ENCODE data around the gene ZFYVE1. TPM values are rescaled to one million over a fixed set of nuclear protein-coding genes. Genes with fewer than 3 reads are reported as not detected.

Gene ZFYVE1
- total and polyA plus RNA-seq, 2 of the 13 experiments (the other 11 are each of a cell fraction or from before 2014, with no cell fraction given): 2.6 to 5.3 TPM

DNA sequence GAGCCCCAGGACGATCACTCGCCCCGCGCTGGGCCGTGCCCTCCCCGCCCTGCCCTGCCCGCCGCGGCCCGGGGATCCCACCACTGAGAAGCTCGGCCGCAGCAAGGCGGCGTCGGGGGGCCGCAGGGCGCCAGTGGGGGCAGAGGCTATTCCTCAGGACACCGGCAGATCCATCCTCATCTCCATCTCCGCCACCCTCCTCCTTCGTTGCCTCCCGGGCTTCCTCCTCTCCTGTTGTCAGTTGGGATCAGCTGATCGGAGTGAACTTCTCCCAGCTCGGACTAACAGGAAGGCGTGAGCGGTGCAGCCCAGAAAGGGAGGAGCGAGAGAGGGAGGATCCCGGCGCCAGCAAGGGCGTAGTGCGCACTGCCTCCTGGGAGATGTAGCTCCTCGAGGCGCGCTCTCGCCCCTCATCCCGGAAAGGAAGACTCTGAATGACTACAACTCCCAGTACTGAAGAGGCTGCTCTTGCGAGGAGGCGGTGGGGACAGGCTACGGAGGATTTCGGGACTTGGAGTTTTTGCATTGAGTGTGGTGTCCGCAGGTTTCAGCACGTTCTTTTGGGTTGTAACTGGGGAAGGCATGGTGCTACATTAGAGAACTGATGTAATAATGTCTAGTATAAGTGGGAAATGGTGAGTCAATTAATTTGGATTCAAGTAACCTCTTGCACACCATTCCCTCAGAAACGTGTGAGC lies at the start of gene ZFYVE1 (continued):
- TF ChIP-seq, protein P1, sequence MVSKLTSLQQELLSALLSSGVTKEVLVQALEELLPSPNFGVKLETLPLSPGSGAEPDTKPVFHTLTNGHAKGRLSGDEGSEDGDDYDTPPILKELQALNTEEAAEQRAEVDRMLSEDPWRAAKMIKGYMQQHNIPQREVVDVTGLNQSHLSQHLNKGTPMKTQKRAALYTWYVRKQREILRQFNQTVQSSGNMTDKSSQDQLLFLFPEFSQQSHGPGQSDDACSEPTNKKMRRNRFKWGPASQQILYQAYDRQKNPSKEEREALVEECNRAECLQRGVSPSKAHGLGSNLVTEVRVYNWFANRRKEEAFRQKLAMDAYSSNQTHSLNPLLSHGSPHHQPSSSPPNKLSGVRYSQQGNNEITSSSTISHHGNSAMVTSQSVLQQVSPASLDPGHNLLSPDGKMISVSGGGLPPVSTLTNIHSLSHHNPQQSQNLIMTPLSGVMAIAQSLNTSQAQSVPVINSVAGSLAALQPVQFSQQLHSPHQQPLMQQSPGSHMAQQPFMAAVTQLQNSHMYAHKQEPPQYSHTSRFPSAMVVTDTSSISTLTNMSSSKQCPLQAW (CRISPR knock-in tag; IDR thresholded peaks at IDR 0.05): peak; percentile 88
- TF ChIP-seq, protein P2, sequence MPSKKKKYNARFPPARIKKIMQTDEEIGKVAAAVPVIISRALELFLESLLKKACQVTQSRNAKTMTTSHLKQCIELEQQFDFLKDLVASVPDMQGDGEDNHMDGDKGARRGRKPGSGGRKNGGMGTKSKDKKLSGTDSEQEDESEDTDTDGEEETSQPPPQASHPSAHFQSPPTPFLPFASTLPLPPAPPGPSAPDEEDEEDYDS (CRISPR knock-in tag; IDR thresholded peaks at IDR 0.05): peak; percentile 83
- TF ChIP-seq, protein P3, sequence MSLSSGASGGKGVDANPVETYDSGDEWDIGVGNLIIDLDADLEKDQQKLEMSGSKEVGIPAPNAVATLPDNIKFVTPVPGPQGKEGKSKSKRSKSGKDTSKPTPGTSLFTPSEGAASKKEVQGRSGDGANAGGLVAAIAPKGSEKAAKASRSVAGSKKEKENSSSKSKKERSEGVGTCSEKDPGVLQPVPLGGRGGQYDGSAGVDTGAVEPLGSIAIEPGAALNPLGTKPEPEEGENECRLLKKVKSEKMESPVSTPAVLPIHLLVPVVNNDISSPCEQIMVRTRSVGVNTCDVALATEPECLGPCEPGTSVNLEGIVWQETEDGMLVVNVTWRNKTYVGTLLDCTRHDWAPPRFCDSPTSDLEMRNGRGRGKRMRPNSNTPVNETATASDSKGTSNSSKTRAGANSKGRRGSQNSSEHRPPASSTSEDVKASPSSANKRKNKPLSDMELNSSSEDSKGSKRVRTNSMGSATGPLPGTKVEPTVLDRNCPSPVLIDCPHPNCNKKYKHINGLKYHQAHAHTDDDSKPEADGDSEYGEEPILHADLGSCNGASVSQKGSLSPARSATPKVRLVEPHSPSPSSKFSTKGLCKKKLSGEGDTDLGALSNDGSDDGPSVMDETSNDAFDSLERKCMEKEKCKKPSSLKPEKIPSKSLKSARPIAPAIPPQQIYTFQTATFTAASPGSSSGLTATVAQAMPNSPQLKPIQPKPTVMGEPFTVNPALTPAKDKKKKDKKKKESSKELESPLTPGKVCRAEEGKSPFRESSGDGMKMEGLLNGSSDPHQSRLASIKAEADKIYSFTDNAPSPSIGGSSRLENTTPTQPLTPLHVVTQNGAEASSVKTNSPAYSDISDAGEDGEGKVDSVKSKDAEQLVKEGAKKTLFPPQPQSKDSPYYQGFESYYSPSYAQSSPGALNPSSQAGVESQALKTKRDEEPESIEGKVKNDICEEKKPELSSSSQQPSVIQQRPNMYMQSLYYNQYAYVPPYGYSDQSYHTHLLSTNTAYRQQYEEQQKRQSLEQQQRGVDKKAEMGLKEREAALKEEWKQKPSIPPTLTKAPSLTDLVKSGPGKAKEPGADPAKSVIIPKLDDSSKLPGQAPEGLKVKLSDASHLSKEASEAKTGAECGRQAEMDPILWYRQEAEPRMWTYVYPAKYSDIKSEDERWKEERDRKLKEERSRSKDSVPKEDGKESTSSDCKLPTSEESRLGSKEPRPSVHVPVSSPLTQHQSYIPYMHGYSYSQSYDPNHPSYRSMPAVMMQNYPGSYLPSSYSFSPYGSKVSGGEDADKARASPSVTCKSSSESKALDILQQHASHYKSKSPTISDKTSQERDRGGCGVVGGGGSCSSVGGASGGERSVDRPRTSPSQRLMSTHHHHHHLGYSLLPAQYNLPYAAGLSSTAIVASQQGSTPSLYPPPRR (CRISPR knock-in tag; IDR thresholded peaks at IDR 0.05; ENCODE audit: borderline replicate concordance): peak; percentile 16; the same call in 1 of the 2 replicates
- TF ChIP-seq, protein P4, sequence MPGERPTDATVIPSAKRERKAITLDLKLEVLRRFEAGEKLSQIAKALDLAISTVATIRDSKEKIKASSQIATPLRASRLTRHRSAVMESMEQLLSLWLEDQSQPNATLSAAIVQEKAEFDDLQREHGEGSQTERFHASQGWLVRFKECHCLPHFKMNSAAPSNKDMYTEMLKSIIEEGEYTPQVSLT (CRISPR knock-in tag; IDR thresholded peaks at IDR 0.05; ENCODE audit: borderline replicate concordance, low read depth): no peak
- TF ChIP-seq, protein P5, sequence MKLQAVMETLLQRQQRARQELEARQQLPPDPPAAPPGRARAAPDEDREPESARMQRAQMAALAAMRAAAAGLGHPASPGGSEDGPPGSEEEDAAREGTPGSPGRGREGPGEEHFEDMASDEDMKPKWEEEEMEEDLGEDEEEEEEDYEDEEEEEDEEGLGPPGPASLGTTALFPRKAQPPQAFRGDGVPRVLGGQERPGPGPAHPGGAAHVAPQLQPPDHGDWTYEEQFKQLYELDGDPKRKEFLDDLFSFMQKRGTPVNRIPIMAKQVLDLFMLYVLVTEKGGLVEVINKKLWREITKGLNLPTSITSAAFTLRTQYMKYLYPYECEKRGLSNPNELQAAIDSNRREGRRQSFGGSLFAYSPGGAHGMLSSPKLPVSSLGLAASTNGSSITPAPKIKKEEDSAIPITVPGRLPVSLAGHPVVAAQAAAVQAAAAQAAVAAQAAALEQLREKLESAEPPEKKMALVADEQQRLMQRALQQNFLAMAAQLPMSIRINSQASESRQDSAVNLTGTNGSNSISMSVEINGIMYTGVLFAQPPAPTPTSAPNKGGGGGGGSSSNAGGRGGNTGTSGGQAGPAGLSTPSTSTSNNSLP (IDR thresholded peaks at IDR 0.05; ENCODE audit: low read depth, low read length): no peak
- TF ChIP-seq POLR2G (IDR thresholded peaks at IDR 0.05; ENCODE audit: low read depth, low read length) (peak; percentile 76), HOXA3 (CRISPR knock-in tag; IDR thresholded peaks at IDR 0.05) (peak; percentile 66; the same call in 1 of the 2 replicates), IRX3 (CRISPR knock-in tag; IDR thresholded peaks at IDR 0.05; ENCODE audit: borderline replicate concordance, low read depth) (no peak), LCORL (IDR thresholded peaks at IDR 0.05) (no peak), LCORL (CRISPR knock-in tag; IDR thresholded peaks at IDR 0.05) (0 out of 2 replicates have a peak, but pooled peaks have one; percentile 20), RXRA (CRISPR knock-in tag; IDR thresholded peaks at IDR 0.05) (peak; percentile 57), ZNF136 (CRISPR knock-in tag; IDR thresholded peaks at IDR 0.05; ENCODE audit: low read depth) (no peak), SMC3 (IDR thresholded peaks at IDR 0.05; ENCODE audit: low read length) (no peak), PHF8 (CRISPR knock-in tag; IDR thresholded peaks at IDR 0.05) (peak; percentile 77), NONO (IDR thresholded peaks at IDR 0.05) (no peak), NONO (CRISPR knock-in tag; conservative IDR thresholded peaks at IDR 0.05) (peak; percentile 63)
- TF ChIP-seq, protein P6, sequence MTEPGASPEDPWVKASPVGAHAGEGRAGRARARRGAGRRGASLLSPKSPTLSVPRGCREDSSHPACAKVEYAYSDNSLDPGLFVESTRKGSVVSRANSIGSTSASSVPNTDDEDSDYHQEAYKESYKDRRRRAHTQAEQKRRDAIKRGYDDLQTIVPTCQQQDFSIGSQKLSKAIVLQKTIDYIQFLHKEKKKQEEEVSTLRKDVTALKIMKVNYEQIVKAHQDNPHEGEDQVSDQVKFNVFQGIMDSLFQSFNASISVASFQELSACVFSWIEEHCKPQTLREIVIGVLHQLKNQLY (CRISPR knock-in tag; IDR thresholded peaks at IDR 0.05): peak; percentile 48; the same call in 1 of the 2 replicates

Measured in HepG2 (cell line).